ENCODE measurements around the gene CCAR1.
"Not testable (repeated sequence)": the region's sequence is repeated elsewhere in the genome, so short reads cannot be mapped to it uniquely, and the experiment has no call there.

Gene CCAR1

DNA sequence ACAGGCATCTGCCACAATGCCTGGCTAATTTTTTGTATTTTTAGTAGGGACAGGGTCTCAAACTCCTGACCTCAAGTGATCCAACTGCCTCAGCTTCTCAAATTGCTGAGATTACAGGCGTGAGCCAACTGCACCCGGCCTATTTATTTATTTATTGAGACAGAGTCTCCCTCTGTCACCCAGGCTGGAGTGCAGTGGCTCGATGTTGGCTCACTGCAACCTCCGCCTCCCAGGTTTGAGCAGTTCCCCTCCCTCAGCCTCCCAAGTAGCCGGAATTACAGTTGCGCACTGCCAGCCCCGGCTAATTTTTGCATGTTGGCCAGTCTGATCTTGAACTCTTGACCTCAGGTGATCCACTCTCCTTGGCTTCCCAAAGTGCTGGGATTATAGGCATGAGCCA lies 46.4 kb downstream of the CCAR1 start:
- not testable (repeated sequence) for DNase-seq

DNA sequence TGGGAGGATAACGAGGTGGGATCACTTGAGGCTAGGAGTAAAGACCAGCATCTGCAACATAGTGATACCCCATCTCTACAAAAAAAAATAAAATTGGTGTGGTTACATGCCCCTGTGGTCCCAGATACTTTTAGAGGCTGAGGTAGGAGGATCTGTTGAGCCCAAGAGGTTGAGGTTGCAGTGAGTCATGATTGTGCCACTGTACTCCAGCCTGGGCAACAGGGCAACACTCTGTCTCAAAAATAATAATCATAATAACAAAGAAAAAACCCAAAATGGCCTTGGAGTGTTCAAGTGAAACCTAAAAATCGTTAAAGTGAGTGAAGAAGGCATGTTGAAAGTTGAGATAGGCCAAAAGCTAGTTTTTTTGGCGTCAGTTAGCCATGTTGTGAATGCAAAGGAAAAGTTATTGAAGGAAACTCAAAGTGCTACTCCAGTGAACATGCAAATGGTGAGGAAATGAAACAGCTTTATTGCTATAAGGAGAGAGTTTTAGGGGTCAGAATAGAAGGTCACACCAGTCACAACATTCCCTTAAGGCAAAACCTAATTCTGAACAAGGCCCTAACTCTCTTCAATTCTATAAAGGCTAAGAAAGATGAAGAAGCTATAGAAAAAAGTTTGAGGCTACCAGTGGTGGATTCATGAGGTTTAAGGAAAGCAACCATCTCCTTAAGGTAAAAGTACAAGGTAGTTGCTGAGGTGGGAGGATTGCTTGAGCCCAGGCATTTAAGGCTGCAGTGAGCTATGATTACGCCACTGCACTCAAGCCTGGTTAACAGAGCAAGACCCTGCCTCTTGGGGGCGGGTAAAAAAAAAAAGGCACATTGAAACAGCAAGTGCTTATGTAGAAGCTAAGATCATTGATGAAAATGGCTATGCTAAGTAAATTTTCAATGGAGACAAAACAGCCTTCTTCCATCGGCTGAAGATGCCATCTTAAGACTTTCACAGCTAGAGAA lies 60.9 kb downstream of the CCAR1 start:
- DNase-seq = no peak

GRCh38 chr10:68784476-68784875 lies 63.4 kb downstream of the CCAR1 start:
- no peak for DNase-seq

- DNase-seq = no peak
Observed at GRCh38 chr10:68787813-68788212, 66.8 kb downstream of the CCAR1 start.

- no peak for DNase-seq
Observed at GRCh38 chr10:68790476-68790875, 69.4 kb downstream of the CCAR1 start.

DNA sequence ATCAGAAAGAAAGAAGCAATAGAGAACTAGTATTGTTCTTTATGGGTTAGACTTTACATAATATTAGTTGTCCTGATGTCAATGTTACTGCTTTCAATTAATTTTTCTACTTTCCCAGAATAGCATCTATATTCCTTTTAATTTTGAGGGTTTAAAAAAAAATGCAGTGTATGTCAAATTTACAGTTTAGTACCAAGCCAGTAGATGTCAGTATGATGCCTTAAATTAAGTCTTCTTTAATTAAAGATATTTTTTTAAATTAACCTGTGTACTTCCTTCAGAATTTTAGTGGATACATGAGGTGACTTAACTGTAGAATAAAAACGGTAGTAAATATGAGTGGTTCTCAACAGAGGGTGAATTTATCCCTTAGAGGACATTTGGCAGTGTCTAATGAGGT lies 71.1 kb downstream of the CCAR1 start:
- DNase-seq = peak; percentile 7

DNA sequence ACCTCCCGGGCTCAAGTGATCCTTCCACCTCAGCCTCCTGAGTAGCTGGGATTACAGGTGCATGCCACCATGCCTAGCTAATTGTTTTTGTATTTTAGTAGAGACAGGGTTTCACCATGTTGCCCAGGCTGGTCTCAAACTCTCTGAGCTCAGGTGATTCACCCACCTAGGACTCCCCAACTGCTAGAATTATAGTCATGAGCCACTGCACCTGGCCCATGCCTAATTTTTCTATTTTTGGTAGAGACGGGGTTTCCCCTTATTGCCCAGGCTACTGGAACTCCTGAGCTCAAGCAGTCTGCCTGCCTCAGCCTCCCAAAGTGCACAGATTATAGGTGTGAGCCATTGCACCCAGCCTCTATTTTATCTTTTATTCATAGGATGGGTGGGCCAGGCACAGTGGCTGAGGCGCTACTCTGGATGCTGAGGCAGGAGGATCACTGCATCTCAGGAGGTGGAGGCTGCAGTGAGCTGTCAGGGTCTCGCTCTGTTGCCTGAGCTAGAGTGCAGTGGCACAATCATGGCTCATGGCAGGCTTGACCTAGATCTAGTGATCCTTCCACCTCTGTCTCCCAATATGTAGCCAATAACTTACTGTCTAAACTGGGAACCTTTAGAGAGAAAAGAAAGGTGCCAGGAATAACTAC lies 75.0 kb downstream of the CCAR1 start:
- DNase-seq = no peak

GRCh38 chr10:68796605-68797004 lies 75.6 kb downstream of the CCAR1 start:
- no peak for DNase-seq

GRCh38 chr10:68800211-68800610 lies 79.2 kb downstream of the CCAR1 start:
- no peak for DNase-seq

GRCh38 chr10:68804692-68805091 lies 83.7 kb downstream of the CCAR1 start:
- no peak for DNase-seq

DNA sequence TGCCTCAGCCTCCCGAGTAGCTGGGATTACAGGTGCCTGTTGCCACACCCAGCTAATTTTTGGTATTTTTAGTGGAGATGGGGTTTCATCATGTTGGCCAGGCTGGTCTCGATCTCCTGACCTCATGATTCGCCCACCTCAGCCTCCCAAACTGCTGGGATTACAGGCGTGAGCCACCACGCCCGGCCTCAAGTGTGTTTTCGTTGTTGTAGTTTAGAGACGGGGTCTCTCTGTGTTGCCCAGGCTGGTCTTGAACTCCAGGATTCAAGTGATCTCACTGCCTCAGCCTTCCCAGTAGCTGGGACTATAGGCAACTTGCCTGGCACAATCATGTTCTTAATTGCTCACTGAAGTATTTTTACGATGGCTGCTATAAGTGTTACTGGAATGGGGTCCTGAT lies 89.8 kb downstream of the CCAR1 start:
- not testable (repeated sequence) for DNase-seq

GRCh38 chr10:68811314-68812009 lies 90.4 kb downstream of the CCAR1 start:
- DNase-seq = no peak

DNA sequence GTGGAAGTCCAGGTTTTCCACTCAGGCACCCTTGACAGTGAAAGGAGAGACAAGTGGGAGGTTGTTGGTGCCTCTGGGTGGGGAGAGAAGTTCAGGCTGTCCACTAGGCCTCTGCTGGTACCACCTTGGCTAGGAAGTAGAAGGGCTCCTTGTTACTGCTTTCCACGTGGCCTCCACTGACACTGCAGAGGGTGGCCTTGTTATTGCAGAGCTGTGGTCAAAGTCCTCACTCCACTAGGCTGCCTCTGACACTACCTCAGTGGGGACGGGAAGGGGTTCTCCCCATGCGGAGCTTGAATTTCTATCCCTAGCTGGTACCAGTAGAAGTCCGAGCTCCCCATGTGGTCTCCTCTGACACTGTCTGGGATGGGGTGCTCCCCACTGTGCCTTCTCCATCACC lies 91.4 kb downstream of the CCAR1 start:
- DNase-seq = no peak

- no peak for DNase-seq
Observed at GRCh38 chr10:68813559-68813958, 92.5 kb downstream of the CCAR1 start.

DNA sequence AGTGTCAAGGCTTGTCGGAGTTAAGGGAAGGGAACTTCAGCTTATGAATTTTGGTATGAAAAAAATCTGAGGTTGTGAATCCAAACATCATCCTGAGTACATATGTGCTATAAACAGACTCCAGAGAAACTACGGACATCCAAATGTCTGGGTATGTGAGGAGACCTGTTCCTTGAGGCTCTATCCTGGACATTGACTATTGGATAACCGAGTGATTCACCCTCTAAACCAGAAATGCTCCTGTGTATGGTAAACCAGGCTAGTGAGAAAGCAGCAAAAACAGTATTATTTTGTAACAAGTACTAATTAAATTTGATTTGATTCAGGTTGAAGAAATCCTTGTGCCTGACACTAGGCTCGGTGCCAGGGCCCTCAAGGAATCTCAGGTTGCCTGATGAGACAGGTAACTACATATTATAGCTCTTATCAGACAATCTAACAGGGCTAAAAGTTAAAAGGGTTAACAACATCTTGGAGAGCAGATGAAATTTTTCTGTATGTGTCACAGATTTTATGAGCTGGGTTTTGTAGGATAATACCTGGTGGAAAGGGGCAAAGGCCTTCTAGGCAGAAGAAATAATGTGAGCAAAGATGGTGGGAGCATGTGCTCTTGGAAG lies 95.9 kb downstream of the CCAR1 start:
- DNase-seq = no peak

GRCh38 chr10:68820359-68820758 lies 99.3 kb downstream of the CCAR1 start:
- DNase-seq = not testable (repeated sequence)

DNA sequence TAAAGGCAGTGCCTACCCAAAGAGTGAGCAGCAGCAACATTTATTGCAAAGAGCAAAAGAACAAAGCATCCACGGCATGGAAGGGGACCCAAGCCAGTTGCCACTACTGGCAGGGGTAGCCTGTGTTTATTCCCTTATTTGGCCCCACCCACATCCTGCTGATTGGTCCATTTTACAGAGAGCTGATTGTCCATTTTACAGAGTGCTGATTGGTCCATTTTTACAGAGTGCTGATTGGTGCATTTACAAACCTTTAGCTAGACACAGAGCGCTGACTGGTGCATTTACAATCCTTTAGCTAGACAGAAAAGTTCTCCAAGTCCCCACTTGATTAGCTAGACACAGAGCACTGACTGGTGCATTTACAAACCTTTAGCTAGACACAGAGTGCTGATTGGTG lies 101.6 kb downstream of the CCAR1 start:
- not testable (repeated sequence) for DNase-seq

- DNase-seq = peak; percentile 28
Observed at GRCh38 chr10:68826764-68827591, 105.9 kb downstream of the CCAR1 start, which contains the start of gene STOX1. TSS of gene STOX1 (plus strand) at chr10:68827531. CDS start at chr10:68827624, 93 bp downstream.

DNA sequence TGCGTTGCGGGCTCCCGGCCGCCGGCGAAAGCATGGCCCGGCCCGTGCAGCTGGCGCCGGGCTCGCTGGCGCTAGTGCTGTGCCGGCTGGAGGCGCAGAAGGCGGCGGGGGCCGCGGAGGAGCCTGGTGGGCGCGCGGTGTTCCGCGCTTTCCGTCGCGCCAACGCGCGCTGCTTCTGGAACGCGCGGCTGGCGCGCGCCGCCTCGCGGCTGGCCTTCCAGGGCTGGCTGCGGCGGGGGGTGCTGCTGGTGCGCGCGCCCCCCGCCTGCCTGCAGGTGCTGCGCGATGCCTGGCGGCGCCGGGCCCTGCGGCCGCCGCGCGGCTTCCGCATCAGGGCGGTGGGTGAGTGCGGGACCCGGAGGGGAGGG lies 106.5 kb downstream of the CCAR1 start:
- not testable (repeated sequence) for DNase-seq

GRCh38 chr10:68828083-68828601 lies 107.1 kb downstream of the CCAR1 start:
- DNase-seq = not testable (repeated sequence)

GRCh38 chr10:68828833-68829232 lies 107.8 kb downstream of the CCAR1 start:
- DNase-seq = no peak

DNA sequence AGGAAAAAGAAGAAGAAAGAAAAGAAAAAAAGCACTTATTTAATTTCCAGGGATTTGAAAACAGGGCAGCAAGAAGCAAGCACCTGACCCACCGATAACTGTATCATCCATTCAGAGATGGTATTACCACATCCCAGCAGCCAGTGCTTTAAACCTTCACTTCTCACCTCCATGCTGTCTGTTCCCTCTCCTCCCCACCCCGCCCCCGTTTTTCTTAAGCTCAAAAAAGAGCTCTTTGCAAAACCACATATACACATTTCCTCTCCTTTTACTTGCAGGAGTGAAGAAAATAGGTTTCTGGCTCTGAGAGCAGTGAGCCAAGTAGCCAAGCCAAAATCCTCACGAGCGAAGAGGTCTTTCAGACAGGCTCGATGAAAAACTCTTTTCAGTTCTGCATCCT lies 108.5 kb downstream of the CCAR1 start:
- no peak for DNase-seq

Data from NCI-H1694 treated with DMSO at 0.1 percent for 48 hours (cell line).